GM03348 (cell line): ENCODE results near the gene ETDC.

Source experiments
- DNase-seq: peaks from one replicate; pipeline ENCODE4 v3.0.0; 2012; ENCODE audit warnings: low spot score

ETDC gene

DNA sequence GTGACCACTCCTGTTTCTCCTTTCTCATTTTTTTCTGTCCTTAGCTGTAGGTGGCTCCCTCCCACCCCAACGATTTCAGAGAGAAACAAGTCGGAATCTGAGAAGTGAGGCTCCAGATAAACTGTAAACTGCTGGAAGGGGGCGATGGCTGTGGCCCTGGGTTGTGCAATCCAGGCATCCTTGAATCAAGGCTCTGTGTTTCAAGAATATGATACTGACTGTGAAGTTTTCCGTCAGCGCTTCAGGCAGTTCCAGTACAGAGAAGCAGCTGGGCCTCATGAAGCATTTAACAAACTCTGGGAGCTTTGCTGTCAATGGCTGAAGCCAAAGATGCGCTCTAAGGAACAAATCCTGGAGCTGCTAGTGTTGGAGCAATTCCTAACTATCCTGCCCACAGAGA is 37.7 kb downstream of the ETDC start:
- DNase-seq: no peak

DNA sequence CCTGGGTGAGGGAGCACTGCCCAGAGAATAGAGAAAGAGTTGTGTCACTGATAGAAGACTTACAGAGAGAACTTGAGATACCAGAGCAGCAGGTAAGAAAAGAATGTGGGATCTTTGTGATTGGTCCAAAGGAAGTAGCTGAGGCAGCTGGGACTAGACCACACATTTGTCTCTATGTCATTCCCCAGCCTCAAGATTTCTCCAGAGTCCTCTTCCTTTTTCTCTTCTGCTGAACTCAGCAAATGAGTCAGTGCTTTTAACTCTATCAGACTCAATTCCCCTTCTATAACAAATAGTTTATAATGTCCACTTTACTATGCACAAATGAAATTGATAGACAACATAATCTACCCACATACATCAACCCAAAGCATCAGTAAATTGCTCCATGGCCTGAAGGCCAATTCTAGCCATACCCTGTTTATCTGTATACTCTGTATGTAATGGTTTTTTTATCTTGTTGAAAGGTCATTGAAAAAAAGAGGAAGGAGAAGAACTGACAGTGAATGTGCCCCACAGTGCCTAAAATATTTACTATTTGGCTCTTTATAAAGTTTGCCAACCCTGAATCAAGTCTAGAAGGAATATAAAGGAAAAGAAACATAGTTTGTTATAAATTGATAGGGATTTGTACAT is 38.2 kb downstream of the ETDC start:
- DNase-seq: no peak

DNA sequence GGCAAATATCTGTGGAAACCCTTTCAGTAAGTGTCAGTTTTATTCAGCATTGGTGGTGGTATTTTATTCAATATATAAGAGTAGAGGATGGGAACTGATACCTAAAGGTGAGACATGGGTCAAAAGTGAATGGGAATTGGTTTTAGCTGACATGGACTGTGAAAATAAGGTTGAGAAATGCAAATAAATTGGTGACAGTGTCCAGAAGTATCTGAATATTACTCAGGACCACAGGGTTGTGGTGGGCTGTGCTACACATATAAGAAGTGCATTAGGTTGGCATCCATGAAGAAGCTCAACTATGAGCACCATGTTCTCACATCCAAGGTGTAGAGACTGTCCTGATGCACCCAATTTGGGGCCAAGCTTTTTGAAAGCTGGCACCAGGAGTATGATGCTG is 45.0 kb downstream of the ETDC start:
- DNase-seq: no peak
